Right renal cortex interstitium (tissue), 3 donors: Measurements from ENCODE around the gene PRAMEF14. TPM values are rescaled to one million over a fixed set of nuclear protein-coding genes. Genes with fewer than 3 reads are reported as not detected.

ENCODE experiments used
- polyA plus RNA-seq, 3 donors: library from polyadenylated mRNA; unstranded; fragments of 120-200 nt; gene quantifications; one replicate each; pipeline ENCODE4 v1.2.1, GENCODE V29; 2013; ENCODE audit not compliant: insufficient read length in 3 of 3

The PRAMEF14 gene
- polyA plus RNA-seq, 3 donors = not detected

Other genes starting within 250 kb of the PRAMEF14 start
- gene HNRNPCL2, start 230.3 kb downstream of the PRAMEF14 start, polyA plus RNA-seq = under 1 TPM; 0.31 to 0.46 (median 0.39) TPM
- gene PRAMEF26, start 191.1 kb downstream of the PRAMEF14 start, polyA plus RNA-seq = not detected
- under 1 TPM in 1 of 3 donors, not detected in 2; 0.21 TPM for gene HNRNPCL4, start 181.5 kb downstream of the PRAMEF14 start, polyA plus RNA-seq
- not detected for gene PRAMEF9, start 175.3 kb downstream of the PRAMEF14 start, polyA plus RNA-seq
- not detected for gene PRAMEF13, start 145.7 kb downstream of the PRAMEF14 start, polyA plus RNA-seq
- gene PRAMEF18, start 121.0 kb downstream of the PRAMEF14 start, polyA plus RNA-seq = not detected
- gene PRAMEF5, start 92.9 kb downstream of the PRAMEF14 start, polyA plus RNA-seq = not detected
- gene PRAMEF8, start 62.0 kb downstream of the PRAMEF14 start, polyA plus RNA-seq = not detected
- gene PRAMEF33, start 43.6 kb downstream of the PRAMEF14 start, polyA plus RNA-seq = not detected
- gene PRAMEF15, start 31.6 kb downstream of the PRAMEF14 start, polyA plus RNA-seq = not detected
- not detected for gene PRAMEF19, start 24.8 kb upstream of the PRAMEF14 start, polyA plus RNA-seq
- not detected for gene PRAMEF17, start 42.5 kb upstream of the PRAMEF14 start, polyA plus RNA-seq
- not detected for gene PRAMEF20, start 63.3 kb upstream of the PRAMEF14 start, polyA plus RNA-seq
- not detected for gene LRRC38, start 166.9 kb upstream of the PRAMEF14 start, polyA plus RNA-seq
- gene PDPN, start 236.7 kb upstream of the PRAMEF14 start, polyA plus RNA-seq = 10 to 100 TPM; 16.2 to 23.0 (median 16.9) TPM